Fibroblast of upper back skin (primary cell): ENCODE results near the gene STRC.
"Not testable (repeated sequence)": the region's sequence is repeated elsewhere in the genome, so short reads cannot be mapped to it uniquely, and the experiment has no call there.

Experiments
- DNase-seq: peaks from one replicate; pipeline ENCODE4 v3.0.0-alpha.2; 2013

STRC gene

DNA sequence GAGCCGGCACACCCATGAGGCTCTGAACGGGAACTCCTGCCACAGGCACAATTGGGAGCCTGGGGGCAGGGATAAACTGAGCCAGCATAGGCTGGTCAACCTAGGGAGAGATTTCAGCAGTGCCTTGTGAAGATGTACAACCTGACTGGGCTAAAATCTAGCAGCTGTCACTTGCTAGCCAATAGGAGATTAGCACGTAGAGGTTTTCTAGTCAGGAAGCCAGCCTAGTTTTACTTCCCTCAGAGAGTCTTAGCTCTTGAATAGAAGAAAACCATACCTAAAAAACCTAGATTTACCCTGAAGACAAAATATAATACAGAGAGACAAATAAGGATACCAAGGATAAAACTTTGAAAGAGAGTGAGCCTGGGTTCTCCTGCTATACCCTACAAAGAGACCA lies 55.8 kb downstream of the STRC start:
- DNase-seq = not testable (repeated sequence)

DNA sequence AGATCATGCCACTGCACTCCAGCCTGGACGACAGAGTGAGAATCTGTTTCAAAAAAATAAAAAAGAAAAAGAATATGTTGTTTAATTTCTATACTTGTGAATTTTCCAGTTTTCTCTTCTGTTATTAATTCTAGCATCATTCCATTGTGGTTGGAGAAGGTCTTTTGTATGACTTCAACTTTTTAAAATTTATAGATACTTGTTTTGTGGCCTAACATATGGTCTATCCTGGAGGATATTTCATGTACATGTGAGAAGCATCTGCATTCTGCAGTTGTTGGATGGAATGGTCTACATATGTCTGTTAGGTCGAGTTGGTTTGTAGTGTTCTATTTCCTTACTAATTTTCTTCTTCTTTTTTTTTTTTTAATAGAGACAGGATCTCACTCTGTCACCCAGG lies 65.6 kb downstream of the STRC start:
- peak; percentile 60 for DNase-seq

DNA sequence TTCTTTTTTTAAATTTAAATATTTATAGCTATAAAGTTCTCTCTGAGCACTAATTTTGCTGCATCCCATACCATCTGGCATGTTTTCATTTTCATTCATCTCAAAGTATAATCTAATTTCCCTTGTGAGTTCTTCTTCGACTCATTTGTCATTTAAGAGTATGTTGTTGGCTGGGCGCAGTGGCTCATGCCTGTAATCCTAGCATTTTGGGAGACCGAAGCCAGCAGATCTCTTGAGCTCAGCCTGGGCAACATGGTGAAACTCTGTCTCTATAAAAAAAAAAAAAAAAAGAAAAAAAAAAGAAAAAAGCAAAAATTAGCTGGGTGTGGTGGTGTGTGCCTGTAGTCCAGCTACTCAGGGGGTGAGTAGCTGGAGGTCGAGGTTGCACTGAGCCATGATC lies 66.3 kb downstream of the STRC start:
- DNase-seq = no peak

DNA sequence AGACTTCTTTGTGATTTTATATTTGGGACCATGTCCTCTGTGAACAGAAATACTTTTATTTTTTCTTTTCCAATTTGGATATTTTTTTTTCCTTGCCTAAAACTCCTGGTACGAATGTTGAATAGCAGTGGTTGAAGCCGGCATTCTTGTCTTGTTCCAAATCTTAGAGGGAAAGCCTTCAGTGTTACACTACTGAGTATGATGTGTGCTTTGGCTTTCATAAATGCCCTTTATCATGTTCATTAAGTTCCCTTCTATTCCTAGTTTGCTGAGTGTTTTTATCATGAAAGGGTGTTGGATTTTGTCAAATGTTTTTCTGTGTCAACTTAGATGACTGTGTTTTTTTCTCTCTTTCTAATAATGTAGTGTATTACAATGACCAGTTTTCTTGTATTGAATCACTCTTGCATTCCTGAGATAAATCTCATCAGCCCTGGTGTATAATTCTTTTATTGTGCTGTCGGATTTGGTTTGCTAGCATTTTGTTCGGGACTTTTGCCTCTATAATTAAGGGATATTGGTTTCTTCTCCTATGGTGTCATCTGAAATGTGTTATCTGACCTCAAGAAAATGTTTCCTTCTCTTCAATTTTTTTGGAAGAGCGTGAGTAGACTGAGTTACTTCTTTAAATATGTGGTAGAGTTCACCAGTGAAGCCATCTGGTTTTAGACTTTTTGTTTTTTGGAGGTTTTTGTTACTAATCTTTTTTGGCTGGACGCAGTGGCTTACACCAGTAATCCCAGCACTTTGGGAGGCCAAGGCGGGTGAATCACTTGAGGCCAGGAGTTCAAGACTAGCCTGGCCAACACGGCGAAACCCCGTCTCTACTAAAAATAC lies 67.9 kb downstream of the STRC start:
- DNase-seq = peak; percentile 78
